Breast epithelium (tissue), 4 donors: ENCODE data around the gene LYST. TPM values are rescaled to one million over a fixed set of nuclear protein-coding genes. Genes with fewer than 3 reads are reported as not detected.

Experiments
- DNase-seq, 2 donors: peaks; one replicate each; pipeline ENCODE4 v3.0.0-alpha.2; 2019; ENCODE audit warnings: low spot score in 2 of 2
- H3K27ac ChIP-seq, 2 donors: fragments of 200-600 bp; sonication (generic) in 1 of 2; one replicate each; pipeline ENCODE4 v1.5.1; 2016 to 2019; ENCODE audit warnings: mild to moderate bottlenecking in 1 of 2
- H3K27me3 ChIP-seq, 2 donors: fragments of 200-600 bp; sonication (generic) in 1 of 2; one replicate each; pipeline versions ENCODE4 v1.5.1 to v1.6.0; 2017 to 2019; ENCODE audit warnings: control low read depth in 1 of 2, mild to moderate bottlenecking in 1 of 2
- H3K36me3 ChIP-seq: fragments of 200-600 bp; one replicate; pipeline ENCODE4 v1.5.1; 2019
- H3K4me1 ChIP-seq, 2 donors: fragments of 200-600 bp; sonication (generic); one replicate each; pipeline ENCODE4 v1.5.1; 2016 to 2019; ENCODE audit warnings: control low read depth in 1 of 2
- H3K4me3 ChIP-seq, 3 donors: fragments of 200-600 bp; sonication (generic); 1 replicate in 2 of 3; 2 replicates in 1 of 3; pipeline ENCODE4 v1.5.1; 2016 to 2019; ENCODE audit warnings: mild to moderate bottlenecking in 3 of 3, moderate library complexity in 2 of 3
- H3K9me3 ChIP-seq, 2 donors: fragments of 200-600 bp; sonication (generic) in 1 of 2; one replicate each; pipeline ENCODE4 v1.5.1; 2016 to 2019; ENCODE audit warnings: control low read depth in 1 of 2
- POLR2A ChIP-seq: fragments of 450-650 bp; IDR thresholded peaks from one replicate; pipeline ENCODE4 v1.6.1; 2016; ENCODE audit warnings: antibody characterized with exemption, mild to moderate bottlenecking, moderate library complexity
- POLR2AphosphoS5 ChIP-seq, 3 donors: sonication (generic); formaldehyde crosslinking; IDR thresholded peaks; one replicate each; pipeline ENCODE4 v1.6.1; 2017; ENCODE audit warnings: antibody characterized with exemption in 3 of 3
- intact Hi-C: fragments of 100-400 bp; cut with DNase I; formaldehyde crosslinking; loops from one replicate; pipeline ENCODE4 v1.15.1; 2023; ENCODE audit warnings: low total_unique reads
- total RNA-seq, 3 donors: library from RNA; depleted of rRNA; stranded (reverse); fragments of >200 nt; gene quantifications; one replicate each; pipeline ENCODE4 v1.1.0, GENCODE V29; 2016
- TF ChIP-seq, protein P1 (sequence below), 3 donors: fragments of 450-650 bp; IDR thresholded peaks; one replicate each; pipeline ENCODE4 v1.5.1; 2016 to 2017; ENCODE audit warnings: antibody characterized with exemption in 3 of 3, mild to moderate bottlenecking in 3 of 3, moderate library complexity in 3 of 3

LYST gene
- total RNA-seq, 3 donors from 2014 or later: 63.3 to 78.3 (median 66.1) TPM

DNA sequence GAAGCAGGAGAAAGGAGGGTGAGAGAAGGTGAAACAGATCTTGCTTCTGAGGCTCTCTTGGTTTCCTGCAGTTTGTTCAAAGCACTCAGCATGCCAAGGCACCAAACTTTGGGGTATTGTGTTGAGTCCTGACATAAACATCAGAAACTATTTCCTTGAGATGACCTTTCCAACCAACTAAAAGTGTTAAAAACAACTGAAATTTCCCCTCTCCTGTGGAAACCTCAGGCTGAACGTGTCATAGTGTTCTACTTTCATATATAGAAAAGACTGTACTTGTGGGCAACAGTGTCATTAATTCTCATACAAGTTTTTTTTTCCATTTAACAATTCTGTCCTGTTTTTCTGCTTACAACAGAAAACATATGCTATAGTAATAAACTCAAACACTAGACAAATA, 6.3 kb upstream of the LYST start:
- no peaks in the 10 kb centered on the region for H3K36me3 ChIP-seq
- no peak for TF ChIP-seq POLR2AphosphoS5 (IDR thresholded peaks at IDR 0.05)
- TF ChIP-seq, protein P1, sequence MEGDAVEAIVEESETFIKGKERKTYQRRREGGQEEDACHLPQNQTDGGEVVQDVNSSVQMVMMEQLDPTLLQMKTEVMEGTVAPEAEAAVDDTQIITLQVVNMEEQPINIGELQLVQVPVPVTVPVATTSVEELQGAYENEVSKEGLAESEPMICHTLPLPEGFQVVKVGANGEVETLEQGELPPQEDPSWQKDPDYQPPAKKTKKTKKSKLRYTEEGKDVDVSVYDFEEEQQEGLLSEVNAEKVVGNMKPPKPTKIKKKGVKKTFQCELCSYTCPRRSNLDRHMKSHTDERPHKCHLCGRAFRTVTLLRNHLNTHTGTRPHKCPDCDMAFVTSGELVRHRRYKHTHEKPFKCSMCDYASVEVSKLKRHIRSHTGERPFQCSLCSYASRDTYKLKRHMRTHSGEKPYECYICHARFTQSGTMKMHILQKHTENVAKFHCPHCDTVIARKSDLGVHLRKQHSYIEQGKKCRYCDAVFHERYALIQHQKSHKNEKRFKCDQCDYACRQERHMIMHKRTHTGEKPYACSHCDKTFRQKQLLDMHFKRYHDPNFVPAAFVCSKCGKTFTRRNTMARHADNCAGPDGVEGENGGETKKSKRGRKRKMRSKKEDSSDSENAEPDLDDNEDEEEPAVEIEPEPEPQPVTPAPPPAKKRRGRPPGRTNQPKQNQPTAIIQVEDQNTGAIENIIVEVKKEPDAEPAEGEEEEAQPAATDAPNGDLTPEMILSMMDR (IDR thresholded peaks at IDR 0.05): no peak
- no peak for TF ChIP-seq POLR2A
- intact Hi-C loops: no loop called here
- H3K27ac ChIP-seq: peak overlapping the region in 1 of 2 donors; percentile 3
- no peaks in the 10 kb centered on the region for H3K27me3 ChIP-seq
- H3K9me3 ChIP-seq: no peaks in the 10 kb centered on the region
- DNase-seq: no peak
- no peaks in the 10 kb centered on the region for H3K4me1 ChIP-seq
- no peak overlapping the region for H3K4me3 ChIP-seq

- TF ChIP-seq, protein P1 (IDR thresholded peaks at IDR 0.05): no peak
Observed at GRCh38 chr1:235872270-235872669, 5.6 kb upstream of the LYST start.

GRCh38 chr1:235867903-235868469, 1.3 kb upstream of the LYST start:
- no peaks in the 10 kb centered on the region for H3K27me3 ChIP-seq
- no peaks in the 10 kb centered on the region for H3K9me3 ChIP-seq
- H3K4me1 ChIP-seq: peaks cover 0 to 13% of the 10 kb centered on the region in 2 donors
- no peak for DNase-seq
- TF ChIP-seq, protein P1 (IDR thresholded peaks at IDR 0.05): no peak
- no peak for TF ChIP-seq POLR2A
- TF ChIP-seq POLR2AphosphoS5 (IDR thresholded peaks at IDR 0.05): no peak
- peak overlapping the region; percentile 93 to 98 for H3K27ac ChIP-seq
- H3K4me3 ChIP-seq: peak overlapping the region in 2 of 3 donors; percentile 75 to 94
- H3K36me3 ChIP-seq: no peaks in the 10 kb centered on the region
- intact Hi-C loops: loop anchor here (10.0 kb wide), 1 partner anchor 77 kb away; no protein-coding TSS in a partner anchor

More at GRCh38 chr1:235872270-235872669, 5.6 kb upstream of the LYST start:
- Histone ChIP-seq H3K27me3 (no peaks in the 10 kb centered on the region), H3K4me1 (no peaks in the 10 kb centered on the region), H3K9me3 (no peaks in the 10 kb centered on the region), H3K4me3 (no peak overlapping the region), H3K36me3 (no peaks in the 10 kb centered on the region), H3K27ac (no peak overlapping the region)
- intact Hi-C loops: no loop called here
- DNase-seq: no peak

- H3K27me3 ChIP-seq: no peaks in the 10 kb centered on the region
- H3K4me1 ChIP-seq: peaks cover 0 to 13% of the 10 kb centered on the region in 2 donors
- intact Hi-C loops: loop anchor here (10.0 kb wide), 1 partner anchor 78 kb away; no protein-coding TSS in a partner anchor
- H3K9me3 ChIP-seq: no peaks in the 10 kb centered on the region
- DNase-seq: peak; percentile 94 to 95
- peak overlapping the region; percentile 93 to 98 for H3K27ac ChIP-seq
- H3K36me3 ChIP-seq: no peaks in the 10 kb centered on the region
- TF ChIP-seq POLR2A (no peak), POLR2AphosphoS5 (IDR thresholded peaks at IDR 0.05) (peak; percentile 45 to 49 (median 47))
- H3K4me3 ChIP-seq: peak overlapping the region; percentile 75 to 94 (median 94)
Observed at GRCh38 chr1:235866913-235867845, 473 bp upstream of the LYST start.

- H3K27me3 ChIP-seq: no peaks in the 10 kb centered on the region
- H3K9me3 ChIP-seq: no peaks in the 10 kb centered on the region
- intact Hi-C loops: loop anchor here (10.0 kb wide), 1 partner anchor 79 kb away; no protein-coding TSS in a partner anchor
- peak overlapping the region; percentile 75 to 94 (median 94) for H3K4me3 ChIP-seq
- no peak for DNase-seq
- peak overlapping the region; percentile 93 to 98 for H3K27ac ChIP-seq
- no peaks in the 10 kb centered on the region for H3K36me3 ChIP-seq
- peaks cover 0 to 13% of the 10 kb centered on the region in 2 donors for H3K4me1 ChIP-seq
- TF ChIP-seq POLR2A: no peak
- TF ChIP-seq POLR2AphosphoS5 (IDR thresholded peaks at IDR 0.05): no peak
- TF ChIP-seq, protein P1 (IDR thresholded peaks at IDR 0.05): no peak
Observed at GRCh38 chr1:235865565-235866204, 1.0 kb downstream of the LYST start.
